K562 (cell line): ENCODE results near the gene ITGB5. TPM values are rescaled to one million over a fixed set of nuclear protein-coding genes. Genes with fewer than 3 reads are reported as not detected.

Experiments used
- ATAC-seq: fragments of 200-7000 bp; cut with Tn5 transposase; 3 replicates; pipeline ENCODE4 v1.9.1; 2020; ENCODE audit warnings: moderate library complexity
- BruUV-seq: library from RNA; stranded (reverse); fragments of 400-500 nt; replicated peaks from 2 replicates; lab custom pipeline; 2021; lab: Mats Ljungman, UMichigan
- CTCF ChIA-PET: fragments of 300-600 bp; formaldehyde crosslinking; extraction: SDS; loops from one replicate; lab custom pipeline; 2021; ENCODE audit warnings: low intra/inter-chr PET ratio; lab: Yijun Ruan, JAX
- POLR2A ChIA-PET: fragments of 300-600, 350-650 bp; sonication (Branson Sonifier 250); formaldehyde crosslinking; extraction: SDS; loops from one replicate; lab custom pipeline; 2021; ENCODE audit warnings: antibody characterized with exemption, inconsistent platforms; lab: Yijun Ruan, JAX
- DNase-seq, 4 experiments: peaks; one replicate each; pipeline versions ENCODE4 v3.0.0 to v3.0.0-alpha.2; 2011 to 2018; ENCODE audit warnings: low spot score in 3 of 4, mixed read lengths in 3 of 4; ENCODE audit errors: extremely low read depth in 1 of 4
- FAIRE-seq: peaks from 2 replicates; lab custom pipeline; 2011; peaks lifted over from hg19 to GRCh38; lab: Jason Lieb, UNC
- H2AFZ ChIP-seq: 2 replicates; pipeline ENCODE4 v1.6.0; 2011; ENCODE audit warnings: low read depth, low read length, control low read depth, inconsistent platforms
- H3K27ac ChIP-seq: fragments of 200-600 bp; 3 replicates; pipeline ENCODE4 v1.8.0; 2011; ENCODE audit warnings: low read depth, mild to moderate bottlenecking, control low read depth, inconsistent platforms, low read length, moderate library complexity, mixed read lengths; ENCODE audit errors: extremely low read depth
- H3K27me3 ChIP-seq, 2 experiments: fragments of 300-600 bp in 1 of 2; 2 replicates in 1 of 2; 3 replicates in 1 of 2; pipeline versions ENCODE4 v1.6.0 to v1.8.0; 2011; ENCODE audit warnings: inconsistent platforms in 2 of 2, low read length in 2 of 2, mild to moderate bottlenecking in 1 of 2, mixed read lengths in 1 of 2, moderate library complexity in 1 of 2; ENCODE audit not compliant: control insufficient read depth in 2 of 2, insufficient read depth in 2 of 2
- H3K36me3 ChIP-seq: fragments of 300-600 bp; 3 replicates; pipeline ENCODE4 v1.8.0; 2011; ENCODE audit warnings: mild to moderate bottlenecking, low read length, inconsistent platforms; ENCODE audit not compliant: control insufficient read depth, insufficient read depth
- H3K4me1 ChIP-seq, 2 experiments: fragments of 200-600 bp in 1 of 2; replicated peaks in 1 of 2; 2 replicates in 1 of 2; 3 replicates in 1 of 2; pipeline versions ENCODE4 v1.5.1 to v1.8.0; 2011; ENCODE audit warnings: inconsistent platforms in 2 of 2, low read length in 2 of 2, mild to moderate bottlenecking in 1 of 2, mixed read lengths in 1 of 2, moderate library complexity in 1 of 2; ENCODE audit not compliant: control insufficient read depth in 2 of 2, insufficient read depth in 2 of 2
- H3K4me2 ChIP-seq: 2 replicates; pipeline ENCODE4 v1.6.1; 2011; ENCODE audit warnings: low read length, control low read depth, inconsistent platforms, mixed read lengths; ENCODE audit not compliant: insufficient read depth
- H3K4me3 ChIP-seq: fragments of 200-600 bp; sonication (generic), shearing (Covaris generic); 2 replicates; pipeline ENCODE4 v1.5.1; 2016; ENCODE audit warnings: control low read depth, inconsistent platforms
- H3K79me2 ChIP-seq: fragments of 200-600 bp; 3 replicates; pipeline ENCODE4 v1.8.0; 2011; ENCODE audit warnings: low read length, inconsistent platforms; ENCODE audit not compliant: control insufficient read depth, insufficient read depth
- H3K9ac ChIP-seq, 2 experiments: 2 replicates each; pipeline versions ENCODE4 v1.6.0 to v1.6.1; 2011; ENCODE audit warnings: low read depth in 2 of 2, low read length in 2 of 2, control low read depth in 1 of 2, inconsistent platforms in 1 of 2, mild to moderate bottlenecking in 1 of 2, mixed read lengths in 1 of 2; ENCODE audit not compliant: insufficient read depth in 1 of 2
- H3K9me1 ChIP-seq: one replicate; pipeline ENCODE4 v1.6.0; 2011; ENCODE audit warnings: inconsistent platforms, mild to moderate bottlenecking, low read length, moderate library complexity; ENCODE audit not compliant: control insufficient read depth, insufficient read depth
- H3K9me3 ChIP-seq: replicated peaks from 2 replicates; pipeline ENCODE4 v1.5.1; 2011; ENCODE audit warnings: low read depth, low read length, inconsistent platforms; ENCODE audit not compliant: control insufficient read depth, insufficient read depth
- H4K20me1 ChIP-seq: replicated peaks from 2 replicates; pipeline ENCODE4 v1.6.1; 2011; ENCODE audit warnings: low read length, inconsistent platforms, mixed read lengths; ENCODE audit not compliant: control insufficient read depth, insufficient read depth
- CBX2 ChIP-seq: fragments of 200-600 bp; sonication (generic); IDR thresholded peaks from one replicate; pipeline ENCODE4 v1.6.1; 2012; ENCODE audit warnings: mild to moderate bottlenecking, low read length, inconsistent platforms; ENCODE audit not compliant: insufficient read depth, poor library complexity, severe bottlenecking
- CREBBP ChIP-seq: IDR thresholded peaks from one replicate; pipeline ENCODE4 v1.6.1; 2012; ENCODE audit warnings: low read depth, mild to moderate bottlenecking, control low read depth, inconsistent platforms, low read length
- ETV1 ChIP-seq: fragments of 450-650 bp; conservative IDR thresholded peaks from 2 replicates; pipeline ENCODE4 v1.6.1; 2016; ENCODE audit warnings: missing genetic modification characterization, control low read depth, low read depth, missing compliant biosample characterization
- FOSL1 ChIP-seq: fragments of 200-800 bp; sonication (Bioruptor generic); conservative IDR thresholded peaks from 2 replicates; pipeline ENCODE4 v1.6.1; 2016; ENCODE audit warnings: missing genetic modification characterization, missing compliant biosample characterization
- FOXA1 ChIP-seq: fragments of 450-650 bp; IDR thresholded peaks from 2 replicates; pipeline ENCODE4 v1.6.1; 2016; ENCODE audit warnings: mild to moderate bottlenecking, borderline replicate concordance
- IRF2 ChIP-seq: sonication (generic); formaldehyde crosslinking; IDR thresholded peaks from 2 replicates; pipeline ENCODE4 v1.8.1; 2022; ENCODE audit warnings: mild to moderate bottlenecking, missing genetic modification reagents
- JUNB ChIP-seq: fragments of 450-650 bp; formaldehyde crosslinking; conservative IDR thresholded peaks from 2 replicates; pipeline ENCODE4 v1.4.0; 2020; ENCODE audit warnings: mild to moderate bottlenecking
- KAT7 ChIP-seq: sonication (generic); formaldehyde crosslinking; IDR thresholded peaks from 2 replicates; pipeline ENCODE4 v1.8.0; 2022; ENCODE audit warnings: missing genetic modification reagents, mild to moderate bottlenecking, borderline replicate concordance
- NR2C2 ChIP-seq, 2 experiments: fragments of 200-800 bp in 1 of 2; sonication (Bioruptor generic) in 1 of 2; sonication (generic) in 1 of 2; formaldehyde crosslinking in 1 of 2; IDR thresholded peaks; 2 replicates each; pipeline versions ENCODE4 v1.6.1 to v1.8.0; 2016 to 2022; ENCODE audit warnings: mild to moderate bottlenecking in 1 of 2, missing compliant biosample characterization in 1 of 2, missing genetic modification characterization in 1 of 2, missing genetic modification reagents in 1 of 2
- RBM34 ChIP-seq: fragments of 200-400 bp; formaldehyde crosslinking; IDR thresholded peaks from 2 replicates; pipeline ENCODE4 v1.6.1; 2018; ENCODE audit warnings: low read length, borderline replicate concordance; ENCODE audit not compliant: insufficient read depth
- SMAD4 ChIP-seq: fragments of 250-450 bp; sonication (Bioruptor Pico); conservative IDR thresholded peaks from 2 replicates; pipeline ENCODE4 v1.8.0; 2021; ENCODE audit warnings: inconsistent platforms, mild to moderate bottlenecking, moderate library complexity
- SPI1 ChIP-seq: IDR thresholded peaks from 2 replicates; pipeline ENCODE4 v1.6.1; 2011; ENCODE audit warnings: low read depth, low read length, control low read depth, borderline replicate concordance
- XRCC4 ChIP-seq: IDR thresholded peaks from one replicate; pipeline ENCODE4 v1.6.1; 2011; ENCODE audit not compliant: insufficient read depth, insufficient read length; ENCODE audit errors: extremely low read depth
- YY1 ChIP-seq, 3 experiments: IDR thresholded peaks; 2 replicates each; pipeline ENCODE4 v1.6.1; 2011; ENCODE audit warnings: low read length in 2 of 3, mild to moderate bottlenecking in 2 of 3, moderate library complexity in 2 of 3, borderline replicate concordance in 1 of 3, control low read depth in 1 of 3, low read depth in 1 of 3; ENCODE audit not compliant: insufficient read depth in 3 of 3, insufficient replicate concordance in 2 of 3, control insufficient read depth in 1 of 3, insufficient read length in 1 of 3; ENCODE audit errors: extremely low read depth in 1 of 3
- ZFP30 ChIP-seq: fragments of 250-450 bp; sonication (Bioruptor Pico); IDR thresholded peaks from 2 replicates; pipeline ENCODE4 v1.8.0; 2022; ENCODE audit warnings: moderate library complexity, mild to moderate bottlenecking, inconsistent platforms, borderline replicate concordance
- ZNF282 ChIP-seq: sonication (generic); formaldehyde crosslinking; IDR thresholded peaks from 2 replicates; pipeline ENCODE4 v1.8.1; 2023; ENCODE audit warnings: missing genetic modification reagents
- ZNF695 ChIP-seq: fragments of 450-650 bp; formaldehyde crosslinking; IDR thresholded peaks from 2 replicates; pipeline ENCODE4 v1.4.0; 2020; ENCODE audit warnings: mild to moderate bottlenecking, moderate library complexity
- ZNF696 ChIP-seq: fragments of 250-450 bp; sonication (Bioruptor Pico); conservative IDR thresholded peaks from 2 replicates; pipeline ENCODE4 v1.4.0; 2020; ENCODE audit warnings: mild to moderate bottlenecking, moderate library complexity
- WGBS: fragments of 100-300 bp; shearing (Covaris generic); methylation state at CpG from one replicate; pipeline ENCODE4 v1.1.6; 2016; ENCODE audit warnings: low coverage, mixed read lengths; ENCODE audit not compliant: insufficient coverage; ENCODE audit errors: missing lambda C conversion rate; 5-methylcytosine and 5-hydroxymethylcytosine counted together
- in situ Hi-C: fragments of 300-500 bp; cut with MboI; formaldehyde crosslinking; loops from 4 replicates; pipeline ENCODE4 v1.15.0; 2018; ENCODE audit warnings: inconsistent platforms, mixed read lengths
- intact Hi-C: fragments of 100-400 bp; cut with micrococcal nuclease; formaldehyde crosslinking; loops from 2 replicates; pipeline ENCODE4 v1.14.2; 2022
- polyA plus RNA-seq, 8 experiments: library from polyadenylated mRNA; depleted of rRNA in 4 of 8; stranded (reverse) in 5 of 8; unstranded in 3 of 8; fragments of >200 nt; fragmentation: Nextera tagmentation in 2 of 8; fragmentation: Illumina TruSeq in 1 of 8; extraction: Ambion mirVana in 2 of 8; extraction: Trizol in 1 of 8; gene quantifications; 2 replicates each; pipeline versions ENCODE4 v1.2.1 to v1.2.3, GENCODE V29; 2011 to 2014; ENCODE audit warnings: inconsistent platforms in 1 of 8, missing spikeins in 1 of 8
- total RNA-seq, 7 experiments: library from RNA; depleted of rRNA in 6 of 7; stranded (reverse); fragments of >200 nt in 6 of 7; fragmentation: Illumina TruSeq in 2 of 7; extraction: Trizol in 2 of 7; gene quantifications; 2 replicates each; pipeline versions ENCODE4 v1.2.1 to v1.2.3, GENCODE V29; 2011 to 2021; ENCODE audit warnings: low replicate concordance in 1 of 7
- TF ChIP-seq, protein P1 (sequence below): IDR thresholded peaks from 2 replicates; pipeline ENCODE4 v1.6.1; 2016; ENCODE audit warnings: missing genetic modification characterization, missing compliant biosample characterization

The ITGB5 gene
- total and polyA plus RNA-seq, 9 of the 15 experiments (the other 6 are each of a cell fraction or from before 2014, with no cell fraction given), result 1.7 to 46.8 (median 9.9) TPM

DNA sequence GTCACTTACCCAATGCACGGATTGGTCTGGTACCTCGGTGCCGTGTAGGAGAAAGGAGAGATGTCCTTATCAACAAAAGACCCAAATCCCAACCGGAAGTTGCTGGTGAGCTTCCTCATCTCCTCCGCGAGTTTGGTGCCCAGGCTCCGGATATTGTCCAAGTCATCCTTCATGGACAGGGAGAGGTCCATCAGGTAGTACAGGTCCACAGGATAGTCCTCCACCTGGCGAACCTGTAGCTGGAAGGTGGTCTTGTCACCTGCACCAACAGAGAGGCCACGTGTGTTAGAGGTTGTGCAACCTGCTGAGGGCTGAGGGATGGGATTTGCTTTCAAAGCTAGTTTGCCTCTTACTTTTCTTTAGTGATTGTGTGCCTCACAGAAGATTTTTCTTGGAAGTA, 38.9 kb downstream of the ITGB5 start:
- in situ Hi-C loops, result no loop called here
- no peaks in the 10 kb centered on the region for H3K79me2 ChIP-seq
- no peak for TF ChIP-seq FOSL1 (tag)
- no peak for TF ChIP-seq RBM34
- TF ChIP-seq, protein P1, sequence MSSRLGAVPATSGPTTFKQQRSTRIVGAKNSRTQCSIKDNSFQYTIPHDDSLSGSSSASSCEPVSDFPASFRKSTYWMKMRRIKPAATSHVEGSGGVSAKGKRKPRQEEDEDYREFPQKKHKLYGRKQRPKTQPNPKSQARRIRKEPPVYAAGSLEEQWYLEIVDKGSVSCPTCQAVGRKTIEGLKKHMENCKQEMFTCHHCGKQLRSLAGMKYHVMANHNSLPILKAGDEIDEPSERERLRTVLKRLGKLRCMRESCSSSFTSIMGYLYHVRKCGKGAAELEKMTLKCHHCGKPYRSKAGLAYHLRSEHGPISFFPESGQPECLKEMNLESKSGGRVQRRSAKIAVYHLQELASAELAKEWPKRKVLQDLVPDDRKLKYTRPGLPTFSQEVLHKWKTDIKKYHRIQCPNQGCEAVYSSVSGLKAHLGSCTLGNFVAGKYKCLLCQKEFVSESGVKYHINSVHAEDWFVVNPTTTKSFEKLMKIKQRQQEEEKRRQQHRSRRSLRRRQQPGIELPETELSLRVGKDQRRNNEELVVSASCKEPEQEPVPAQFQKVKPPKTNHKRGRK (tag), result no peak
- TF ChIP-seq NR2C2 (CRISPR knock-in tag; IDR thresholded peaks at IDR 0.05), result no peak
- no peak for TF ChIP-seq NR2C2 (tag; IDR thresholded peaks at IDR 0.05)
- TF ChIP-seq YY1 (IDR thresholded peaks at IDR 0.05; ENCODE audit: borderline replicate concordance in 1 of 3, control insufficient read depth in 1 of 3, extremely low read depth in 1 of 3, insufficient read depth in 3 of 3, insufficient read length in 1 of 3, insufficient replicate concordance in 2 of 3, low read depth in 1 of 3, low read length in 2 of 3), result no peak
- no peak for TF ChIP-seq CBX2
- TF ChIP-seq ZNF282 (CRISPR knock-in tag), result no peak
- no peak for TF ChIP-seq XRCC4
- no peak for TF ChIP-seq ZNF696 (CRISPR knock-in tag)
- no peak for TF ChIP-seq FOXA1
- TF ChIP-seq IRF2 (CRISPR knock-in tag), result no peak
- TF ChIP-seq ZFP30 (CRISPR knock-in tag), result no peak
- TF ChIP-seq ETV1 (tag), result no peak
- TF ChIP-seq CREBBP, result no peak
- no peak for TF ChIP-seq ZNF695 (CRISPR knock-in tag)
- TF ChIP-seq JUNB (CRISPR knock-in tag), result no peak
- TF ChIP-seq SPI1, result no peak
- no peak for TF ChIP-seq SMAD4 (CRISPR knock-in tag)
- no peak for TF ChIP-seq KAT7 (CRISPR knock-in tag)
- TF ChIP-seq, all 486 proteins: peak for 0
- H3K4me1 ChIP-seq, result no peaks in the 10 kb centered on the region
- ATAC-seq (no peak), FAIRE-seq (no peak), DNase-seq (no peak)
- ChIA-PET CTCF (no interaction called here), POLR2A (interaction anchor here (0.5 kb wide), 1 partner anchor 27 kb away, joined by 3 read pairs; no protein-coding TSS in a partner anchor)
- no peak overlapping the region for H3K4me2 ChIP-seq
- no peak overlapping the region for H3K27ac ChIP-seq
- no peak overlapping the region for H3K4me3 ChIP-seq
- no peak overlapping the region for H3K9ac ChIP-seq
- WGBS, result 45% methylated on average over 4 of the region's 9 CpGs
- H3K9me1 ChIP-seq, result no peaks in the 10 kb centered on the region
- H3K36me3 ChIP-seq, result no peaks in the 10 kb centered on the region; the same call in 2 of the 3 replicates
- no peaks in the 10 kb centered on the region for H3K9me3 ChIP-seq
- no peaks in the 10 kb centered on the region for H4K20me1 ChIP-seq
- BruUV-seq, result no TSS peak
- intact Hi-C loops, result no loop called here
- H2AFZ ChIP-seq, result no peak overlapping the region
- no peaks in the 10 kb centered on the region for H3K27me3 ChIP-seq
